ENCODE results near the gene ZNF664.

GRCh38 chr12:124015494-124016461 is 42.8 kb downstream of the ZNF664 start:
- no peak for TF ChIP-seq EP300 (conservative IDR thresholded peaks at IDR 0.05; ENCODE audit: poor library complexity, severe bottlenecking)
- TF ChIP-seq CTCF (IDR thresholded peaks at IDR 0.05; ENCODE audit: poor library complexity, severe bottlenecking), result no peak
- TF ChIP-seq EZH2 (IDR thresholded peaks at IDR 0.05; ENCODE audit: borderline replicate concordance, insufficient read depth, low read length, poor library complexity, severe bottlenecking), result no peak
- no peak for TF ChIP-seq SMC3 (conservative IDR thresholded peaks at IDR 0.05; ENCODE audit: poor library complexity)
